ENCODE results near the gene ABLIM1.

- TF ChIP-seq CTCF (conservative IDR thresholded peaks at IDR 0.05; ENCODE audit: low read depth, low read length) (no peak), POLR2A (IDR thresholded peaks at IDR 0.05; ENCODE audit: low read depth, low read length) (no peak), USF2 (IDR thresholded peaks at IDR 0.05; ENCODE audit: low read depth, low read length) (no peak), FOS (IDR thresholded peaks at IDR 0.05; ENCODE audit: low read depth, low read length) (no peak), CEBPB (IDR thresholded peaks at IDR 0.05; ENCODE audit: low read depth, low read length) (no peak)
Observed at GRCh38 chr10:114445332-114445731, 212.7 kb downstream of the ABLIM1 start.

All from IMR-90 (cell line).